ENCODE results near the gene NIP7. TPM values are rescaled to one million over a fixed set of nuclear protein-coding genes. Genes with fewer than 3 reads are reported as not detected.
A peak's percentile ranks its signal among the peaks of the same experiment; 100 is the strongest.

Gene NIP7
- total RNA-seq, 1 donor from 2014 or later, result 27.4 TPM

GRCh38 chr16:69319381-69319780 is 20.2 kb upstream of the NIP7 start:
- DNase-seq, result no peak

GRCh38 chr16:69319826-69320739 is 19.5 kb upstream of the NIP7 start:
- no peak for DNase-seq

DNA sequence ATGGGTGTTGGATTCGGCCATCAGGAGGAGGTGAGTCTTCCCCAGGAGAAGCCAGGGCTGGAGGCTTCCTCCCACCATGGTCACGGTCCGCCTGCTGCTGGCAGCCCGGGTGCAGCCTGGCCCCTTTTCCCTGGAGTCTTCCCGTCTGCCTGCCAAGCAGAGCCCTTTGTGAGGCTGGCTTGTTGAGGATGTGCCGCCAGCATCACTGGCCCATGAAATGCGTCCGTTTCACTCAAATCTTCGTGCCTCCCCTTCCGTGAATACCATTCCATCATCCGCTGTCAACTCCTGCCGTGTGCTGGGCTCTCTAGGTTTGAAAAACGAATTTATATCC is 18.9 kb upstream of the NIP7 start:
- DNase-seq, result no peak

GRCh38 chr16:69321080-69321479 is 18.5 kb upstream of the NIP7 start:
- no peak for DNase-seq

- no peak for DNase-seq
Observed at GRCh38 chr16:69322343-69322742, 17.2 kb upstream of the NIP7 start.

DNA sequence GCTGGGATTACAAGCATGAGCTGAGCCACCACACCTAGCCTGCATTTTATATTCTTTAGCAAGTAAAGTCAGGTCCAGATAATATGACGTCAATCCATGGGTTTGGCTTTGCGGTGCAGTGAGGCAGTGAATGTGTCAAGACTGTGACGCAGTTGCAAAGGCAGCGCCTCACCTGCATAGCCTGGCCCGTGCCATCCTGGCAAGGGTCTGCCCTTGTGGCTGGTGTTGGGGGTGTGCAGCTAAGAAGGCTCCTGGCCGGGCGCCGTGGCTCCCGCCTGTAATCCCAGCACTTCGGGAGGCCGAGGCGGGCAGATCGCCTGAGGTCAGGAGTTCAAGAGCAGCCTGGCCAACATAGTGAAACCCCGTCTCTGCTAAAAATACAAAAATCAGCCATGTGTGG is 16.2 kb upstream of the NIP7 start:
- no peak for DNase-seq

DNA sequence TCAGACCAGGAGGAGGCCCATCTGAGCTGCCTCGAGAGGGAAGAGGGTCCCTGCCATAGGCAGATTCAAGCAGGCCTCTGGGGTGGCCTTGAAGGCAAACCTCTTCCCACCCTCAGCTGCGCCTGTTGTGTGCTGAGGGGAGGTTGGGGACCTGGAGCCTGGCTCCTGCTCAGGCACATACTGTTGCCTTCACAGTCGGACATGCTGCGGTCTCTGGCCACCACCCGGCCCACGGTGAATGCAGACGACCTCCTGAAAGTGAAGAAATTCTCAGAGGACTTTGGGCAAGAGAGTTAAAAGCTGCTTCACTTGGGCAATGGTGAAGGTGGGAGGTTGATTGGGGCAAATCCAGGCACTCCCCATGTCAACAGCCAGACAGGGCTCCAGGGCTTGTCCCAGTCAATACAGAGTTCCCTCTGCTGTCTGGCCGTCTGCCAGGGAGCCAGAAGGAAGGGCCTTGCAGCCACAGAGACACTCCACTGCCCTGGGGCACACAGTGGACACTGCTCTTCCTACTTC is 15.5 kb upstream of the NIP7 start:
- no peak for DNase-seq

DNA sequence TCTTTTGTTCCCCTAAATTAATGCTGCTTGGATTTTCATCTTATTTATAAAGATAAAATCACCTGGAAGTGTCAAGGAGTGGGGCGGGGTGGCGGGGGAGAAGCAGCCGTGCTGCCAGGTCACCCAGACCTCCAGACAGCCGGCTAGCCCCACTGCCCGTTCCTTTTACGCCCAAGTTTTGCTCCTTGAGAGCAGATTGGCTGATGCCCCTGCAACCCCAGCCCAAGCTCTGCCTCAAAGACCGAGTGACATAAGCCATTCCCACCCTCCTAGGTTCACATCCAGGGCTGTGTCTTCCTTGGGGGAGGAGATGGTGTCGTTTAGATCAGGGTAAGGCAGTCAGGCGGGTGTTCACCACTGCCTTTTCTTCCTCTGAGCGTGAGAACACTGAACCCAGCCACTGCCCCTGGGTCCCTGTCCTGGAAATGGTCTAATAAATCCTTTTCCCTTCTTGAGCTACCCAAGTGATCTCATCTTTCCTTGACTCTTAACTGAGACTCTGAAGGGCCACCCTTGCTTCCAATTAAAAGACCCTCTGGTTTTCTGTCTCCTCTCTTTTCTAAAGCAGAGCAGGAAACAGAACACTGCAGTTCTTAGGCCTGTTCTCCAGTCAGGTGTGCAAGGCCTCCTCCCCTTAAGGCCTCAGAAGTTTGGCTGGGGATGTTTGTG is 14.9 kb upstream of the NIP7 start:
- no peak for DNase-seq

- DNase-seq, result no peak
Observed at GRCh38 chr16:69325784-69326171, 13.8 kb upstream of the NIP7 start.

- no peak for DNase-seq
Observed at GRCh38 chr16:69326172-69326873, 13.2 kb upstream of the NIP7 start.

- DNase-seq, result no peak
Observed at GRCh38 chr16:69327585-69328310, 11.8 kb upstream of the NIP7 start.

DNA sequence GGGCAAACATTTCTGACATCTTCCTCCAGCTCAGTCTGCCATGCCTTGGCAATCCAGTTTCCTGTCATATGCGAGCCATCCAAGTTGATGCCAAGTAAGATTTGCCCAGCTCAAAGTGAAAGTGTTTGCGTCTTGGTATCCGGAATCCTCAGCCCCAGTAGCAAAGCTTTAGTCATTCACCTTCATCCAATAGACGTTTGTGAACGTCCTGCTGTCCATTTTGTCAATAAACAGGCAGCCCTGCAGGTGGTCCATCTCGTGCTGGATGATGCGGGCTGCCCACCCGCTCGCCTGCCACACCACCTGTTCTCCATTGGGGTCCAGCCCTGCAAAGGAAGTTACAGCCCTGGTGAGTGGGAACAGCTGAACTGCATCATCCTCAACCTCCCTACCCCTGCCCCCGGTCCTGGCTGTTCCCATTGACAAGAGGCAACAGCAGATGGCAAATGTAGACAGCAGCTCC is 10.7 kb upstream of the NIP7 start:
- peak; percentile 64 for DNase-seq

GRCh38 chr16:69329369-69330285 is 9.9 kb upstream of the NIP7 start:
- DNase-seq, result peak; percentile 38

DNA sequence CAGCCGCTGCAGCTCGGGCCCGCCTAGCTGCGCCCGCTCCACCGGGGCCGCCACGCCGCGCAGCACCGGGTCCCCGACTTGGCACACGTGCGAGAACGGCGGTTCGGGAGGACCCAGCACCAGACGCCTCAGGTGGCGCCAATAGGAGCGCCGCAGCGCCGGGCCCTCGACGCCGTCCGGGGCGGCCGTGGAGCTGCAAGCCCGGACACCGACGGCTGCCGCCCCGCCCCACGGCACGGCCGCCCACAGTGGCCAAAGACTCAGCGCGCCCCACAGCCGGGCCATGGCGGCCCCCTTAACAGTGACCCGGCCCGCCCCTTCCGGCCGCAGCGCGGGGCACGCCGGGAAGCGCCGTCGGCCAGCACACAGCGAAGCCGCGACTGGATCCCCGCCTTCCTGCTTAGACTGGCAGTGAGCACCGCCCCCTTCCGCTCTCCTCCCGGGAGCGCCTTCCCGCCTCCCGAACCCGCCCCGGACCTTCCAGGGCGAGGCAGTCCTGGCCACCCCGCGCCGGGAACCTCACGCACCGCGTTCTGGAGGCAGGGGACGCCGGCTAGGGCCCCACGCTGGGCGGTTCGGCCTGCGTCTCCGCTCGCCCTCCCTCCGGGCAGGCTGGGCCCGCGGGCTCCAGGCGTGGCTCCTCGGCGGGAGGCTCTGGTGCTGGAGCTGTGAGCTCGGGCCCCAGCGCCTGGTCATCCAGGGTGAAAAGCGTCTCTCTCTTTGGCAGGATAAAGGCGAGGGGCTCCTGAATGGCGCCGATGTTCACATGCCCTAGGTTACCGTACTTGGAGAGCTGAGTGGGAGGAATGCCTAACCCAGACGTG is 9.1 kb upstream of the NIP7 start, which contains the start of gene PDF:
PDF (minus strand) TSS at position 303 of the 824 bp plus-strand sequence; CDS start at position 285, 18 bp downstream.
- peak; percentile 95 for DNase-seq

- no peak for DNase-seq
Observed at GRCh38 chr16:69334696-69335095, 4.9 kb upstream of the NIP7 start.

GRCh38 chr16:69338557-69339288 is 849 bp upstream of the NIP7 start:
- DNase-seq, result no peak

GRCh38 chr16:69340095-69340644 is 598 bp downstream of the NIP7 start:
- DNase-seq, result peak; percentile 19

- DNase-seq, result no peak
Observed at GRCh38 chr16:69344171-69344570, 4.6 kb downstream of the NIP7 start.

GRCh38 chr16:69345923-69346322 is 6.4 kb downstream of the NIP7 start:
- no peak for DNase-seq

Measured in dermis blood vessel endothelial cell (primary cell).